ENCODE data around the gene OR10G2.
"Not testable (repeated sequence)": the region's sequence is repeated elsewhere in the genome, so short reads cannot be mapped to it uniquely, and the experiment has no call there.

The OR10G2 gene

GRCh38 chr14:21642683-21643082 is 7.9 kb upstream of the OR10G2 start:
- no peak for TF ChIP-seq CTCF (IDR thresholded peaks at IDR 0.05; ENCODE audit: low read length, missing control alignments)
- DNase-seq (ENCODE audit: low read depth), result no peak
- H3K4me3 ChIP-seq (replicated peaks; ENCODE audit: low read depth, low read length), result no peak overlapping the region

GRCh38 chr14:21631084-21631483 is 3.7 kb downstream of the OR10G2 start:
- DNase-seq (ENCODE audit: low read depth), result no peak
- no peak for TF ChIP-seq CTCF (IDR thresholded peaks at IDR 0.05; ENCODE audit: low read length, missing control alignments)

GRCh38 chr14:21630503-21630902 is 4.2 kb downstream of the OR10G2 start:
- not testable (repeated sequence) for DNase-seq (ENCODE audit: low read depth); H3K4me3 ChIP-seq (replicated peaks; ENCODE audit: low read depth, low read length)

More at GRCh38 chr14:21631084-21631483, 3.7 kb downstream of the OR10G2 start:
- H3K4me3 ChIP-seq (replicated peaks; ENCODE audit: low read depth, low read length), result no peak overlapping the region

GRCh38 chr14:21626491-21627230 is 8.1 kb downstream of the OR10G2 start:
- no peak for TF ChIP-seq CTCF (IDR thresholded peaks at IDR 0.05; ENCODE audit: low read length, missing control alignments)
- no peak for DNase-seq (ENCODE audit: low read depth)

GRCh38 chr14:21617614-21618013 is 17.1 kb downstream of the OR10G2 start:
- no peak overlapping the region for H3K4me3 ChIP-seq (replicated peaks; ENCODE audit: low read depth, low read length)
- DNase-seq (ENCODE audit: low read depth), result no peak
- no peak for TF ChIP-seq CTCF (IDR thresholded peaks at IDR 0.05; ENCODE audit: low read length, missing control alignments)

More at GRCh38 chr14:21626491-21627230, 8.1 kb downstream of the OR10G2 start:
- no peak overlapping the region for H3K4me3 ChIP-seq (replicated peaks; ENCODE audit: low read depth, low read length)

- TF ChIP-seq CTCF (IDR thresholded peaks at IDR 0.05; ENCODE audit: low read length, missing control alignments), result no peak
- no peak overlapping the region for H3K4me3 ChIP-seq (replicated peaks; ENCODE audit: low read depth, low read length)
- no peak for DNase-seq (ENCODE audit: low read depth)
Measured at GRCh38 chr14:21614240-21614639, 20.5 kb downstream of the OR10G2 start.

- no peak for TF ChIP-seq CTCF (IDR thresholded peaks at IDR 0.05; ENCODE audit: low read length, missing control alignments)
- DNase-seq (ENCODE audit: low read depth), result no peak
- H3K4me3 ChIP-seq (replicated peaks; ENCODE audit: low read depth, low read length), result no peak overlapping the region
Measured at GRCh38 chr14:21612324-21612723, 22.4 kb downstream of the OR10G2 start.

- H3K4me3 ChIP-seq (replicated peaks; ENCODE audit: low read depth, low read length); DNase-seq (ENCODE audit: low read depth): not testable (repeated sequence)
Measured at GRCh38 chr14:21602181-21602580, 32.6 kb downstream of the OR10G2 start.
